ENCODE measurements around the gene IRF9.
"Not testable (repeated sequence)": the region's sequence is repeated elsewhere in the genome, so short reads cannot be mapped to it uniquely, and the experiment has no call there.

Gene IRF9

DNA sequence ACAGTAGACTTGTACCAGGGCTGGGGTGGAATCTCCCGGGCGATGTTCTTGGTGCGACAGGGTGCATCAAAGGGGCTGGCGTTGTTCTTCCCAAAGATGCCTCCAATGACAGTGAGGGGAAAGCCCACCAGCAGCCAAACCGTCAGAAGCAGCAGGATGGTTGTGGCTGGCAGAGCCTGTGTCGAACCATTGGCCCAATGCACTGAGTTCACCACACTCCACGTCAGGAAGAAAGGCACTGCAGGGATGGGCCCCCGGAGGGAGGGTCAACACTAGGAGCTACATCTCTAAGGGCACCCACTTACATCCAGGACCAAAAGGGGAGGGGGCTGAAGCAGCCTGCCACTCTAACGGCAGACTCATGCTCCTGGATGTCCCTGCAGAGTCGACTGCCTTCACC is 29.4 kb downstream of the IRF9 start:
- DNase-seq (ENCODE audit: low read depth in 1 of 2, low spot score in 1 of 2) = no peak

DNA sequence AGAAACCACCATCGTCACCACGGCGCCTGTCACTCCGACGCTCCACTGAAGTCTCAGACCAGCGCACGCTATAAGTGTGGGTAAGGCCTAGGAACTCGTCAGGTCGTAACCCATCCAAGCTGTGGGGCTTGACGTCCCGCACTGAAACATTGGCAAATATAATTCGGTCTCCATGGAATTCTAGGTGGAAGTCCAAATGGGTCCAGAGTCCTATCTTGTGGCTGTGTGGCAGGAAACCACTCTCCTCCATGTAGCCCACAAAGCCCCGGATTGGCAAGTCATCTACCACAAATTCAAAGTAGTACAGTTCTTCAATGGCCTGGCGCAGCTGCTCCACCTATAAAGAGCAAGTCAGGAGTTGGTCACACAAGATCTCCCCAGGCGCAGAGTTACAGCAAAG is 31.9 kb downstream of the IRF9 start:
- DNase-seq (ENCODE audit: low read depth in 1 of 2, low spot score in 1 of 2) = no peak

DNA sequence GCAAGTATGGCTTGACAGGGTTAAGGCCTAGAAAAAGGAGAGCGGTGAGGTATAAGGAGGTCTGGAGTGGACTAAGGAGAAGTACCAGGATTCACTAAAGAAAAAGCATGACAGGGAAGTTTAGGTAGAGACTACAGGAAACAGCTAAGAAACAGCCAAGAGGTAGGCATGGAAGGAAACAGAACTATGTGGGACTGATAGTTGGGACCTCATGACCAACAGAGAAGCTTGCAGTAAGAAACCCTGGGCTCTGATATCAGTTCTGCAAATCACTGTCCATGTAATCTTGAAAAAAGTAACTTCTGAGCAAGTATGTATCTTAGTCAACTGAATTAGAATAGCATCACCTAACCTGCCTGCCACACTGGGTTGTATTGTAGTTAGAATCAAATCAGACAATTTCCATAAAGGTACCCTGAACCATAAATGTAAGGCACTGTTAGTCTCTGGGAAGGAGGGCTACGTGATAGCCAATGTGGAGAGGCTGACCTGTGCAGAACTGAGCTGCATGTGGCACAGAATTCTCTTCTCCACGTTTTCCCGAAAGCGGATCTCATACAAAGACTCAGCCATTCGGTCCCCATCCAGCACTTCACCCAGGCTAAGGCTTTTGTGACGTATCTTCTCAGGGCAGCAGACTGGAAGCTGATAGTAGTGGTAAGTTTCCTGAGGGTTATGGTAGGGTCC is 33.3 kb downstream of the IRF9 start:
- no peak for DNase-seq (ENCODE audit: low read depth in 1 of 2, low spot score in 1 of 2)

DNA sequence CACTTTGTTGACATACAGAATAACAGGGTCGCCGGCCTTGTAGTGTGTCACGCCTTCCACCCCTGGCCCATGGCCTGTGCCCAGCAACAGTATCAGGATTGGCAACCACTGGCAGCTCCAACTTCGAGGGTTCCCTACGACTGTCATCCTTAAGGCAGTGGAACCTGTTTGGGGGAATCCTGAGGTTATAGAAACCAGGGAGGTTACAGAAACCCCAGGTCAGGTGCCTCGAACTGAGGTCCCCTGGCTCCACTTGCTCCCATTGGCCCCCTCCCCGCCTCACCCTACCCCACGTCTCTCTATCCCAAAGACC is 33.8 kb downstream of the IRF9 start:
- DNase-seq (ENCODE audit: low read depth in 1 of 2, low spot score in 1 of 2) = no peak

DNA sequence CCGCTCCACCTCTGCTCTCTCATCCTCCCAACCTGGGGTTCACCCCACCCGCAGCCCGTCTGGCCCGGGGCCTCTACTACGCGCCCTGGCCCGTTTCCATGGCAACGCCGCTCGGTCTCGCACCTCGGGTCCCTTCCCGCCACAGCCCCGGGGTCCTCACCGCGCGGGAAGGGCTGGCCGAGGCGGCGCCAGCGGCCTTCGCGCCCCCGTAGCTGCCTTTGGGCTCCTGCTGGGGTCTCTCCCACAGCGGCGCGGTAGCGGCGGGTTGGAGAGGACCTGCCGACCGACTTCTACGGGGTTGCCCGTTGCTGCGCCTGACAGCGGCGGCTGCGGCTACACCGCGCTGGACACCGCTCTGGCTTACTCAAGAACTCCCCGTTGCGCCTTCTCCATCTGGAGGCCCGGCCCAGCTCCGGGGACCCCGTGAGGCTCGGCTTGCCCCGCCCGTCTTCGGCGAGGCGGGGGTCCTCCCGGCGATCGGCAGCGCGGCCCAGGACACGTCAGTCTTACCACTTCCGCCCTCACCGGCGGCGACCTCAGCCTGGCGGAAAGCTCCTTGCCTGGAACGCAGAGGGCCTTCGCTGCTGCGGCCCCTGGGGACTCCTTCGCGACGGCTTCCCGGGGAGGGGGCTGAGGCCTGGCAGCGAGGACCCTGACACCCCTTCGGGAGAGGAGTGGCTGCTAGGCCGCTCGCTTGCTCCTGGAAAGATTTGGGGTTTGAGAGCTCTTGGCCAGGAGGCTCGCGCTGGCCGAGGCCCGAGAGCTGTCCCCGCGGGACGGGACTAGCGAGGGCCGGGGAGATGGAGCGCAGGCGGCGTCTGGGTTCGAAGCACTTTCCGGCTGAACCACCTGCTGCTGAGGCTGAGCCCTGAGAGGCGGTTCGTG is 34.4 kb downstream of the IRF9 start, which contains the start of gene TM9SF1:
Gene TM9SF1 (minus strand): TSS at position 256 of the 885 bp plus-strand sequence. CDS start 422 bp downstream, outside the sequence.
- DNase-seq (ENCODE audit: low read depth in 1 of 2, low spot score in 1 of 2) = peak; percentile 82 to 83

DNA sequence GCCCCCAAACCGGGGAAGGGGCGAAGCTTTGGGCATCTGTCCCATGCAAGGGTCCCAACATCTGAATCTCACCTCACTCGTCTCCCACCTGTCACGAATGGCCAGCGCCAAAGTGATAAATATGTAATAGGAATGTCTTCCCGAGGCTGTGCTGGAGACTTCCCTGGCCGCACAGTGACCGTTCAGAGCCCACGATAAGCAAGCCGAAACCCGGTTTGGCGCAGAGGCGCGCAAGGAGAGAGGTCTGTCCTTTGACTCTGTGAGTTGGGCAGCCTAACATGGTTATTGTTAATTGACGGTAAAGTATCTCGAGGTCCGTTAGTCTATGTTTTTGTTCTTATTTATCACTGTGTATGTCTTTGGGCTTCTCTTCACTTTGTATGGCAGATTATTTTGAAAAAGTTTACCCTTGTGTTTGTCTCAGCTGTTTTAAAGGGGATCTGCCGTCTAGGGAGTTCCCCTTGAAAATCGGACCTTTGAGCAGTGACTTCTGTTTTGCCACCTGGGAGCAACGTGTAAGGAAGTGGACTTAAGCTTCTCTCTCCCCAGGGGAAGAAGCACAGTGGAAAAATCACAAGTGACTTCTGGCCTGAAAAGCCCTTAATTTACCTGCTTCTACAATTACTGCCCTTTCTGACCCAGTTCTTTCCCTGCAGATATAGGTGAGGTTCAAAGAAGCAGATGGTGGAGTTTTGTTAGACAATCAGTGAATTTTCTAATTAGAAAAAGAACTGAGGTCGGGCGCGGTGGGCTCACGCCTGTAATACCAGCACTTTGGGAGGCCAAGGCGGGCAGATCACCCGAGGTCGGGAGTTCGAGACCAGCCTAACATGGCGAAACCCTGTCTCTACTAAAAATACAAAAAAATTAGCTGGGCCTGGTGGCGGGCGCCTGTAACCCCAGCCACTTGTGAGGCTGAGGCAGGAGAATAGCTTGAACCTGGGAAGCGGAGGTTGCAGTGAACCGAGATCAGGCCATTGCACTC is 35.3 kb downstream of the IRF9 start:
- DNase-seq (ENCODE audit: low read depth in 1 of 2, low spot score in 1 of 2) = no peak

DNA sequence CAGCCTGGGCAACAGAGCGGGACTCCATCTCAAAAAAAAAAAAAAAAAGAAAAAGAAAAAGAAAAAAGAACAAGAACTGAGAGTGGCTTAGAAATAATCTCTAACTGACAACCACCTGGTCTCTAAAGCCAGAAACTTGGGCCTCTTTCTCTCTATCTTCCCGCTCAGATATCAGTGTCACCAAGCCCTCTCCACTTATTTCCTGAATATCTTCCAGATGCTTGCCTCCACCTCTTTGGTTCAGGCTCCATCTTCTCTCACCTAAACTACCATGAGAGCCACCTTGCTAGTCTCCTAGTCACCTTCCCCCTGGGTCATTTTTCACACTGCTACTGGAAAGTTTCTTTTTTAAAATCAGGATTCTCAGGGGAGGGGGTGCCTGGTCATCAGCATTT is 36.0 kb downstream of the IRF9 start:
- no peak for DNase-seq (ENCODE audit: low read depth in 1 of 2, low spot score in 1 of 2)

DNA sequence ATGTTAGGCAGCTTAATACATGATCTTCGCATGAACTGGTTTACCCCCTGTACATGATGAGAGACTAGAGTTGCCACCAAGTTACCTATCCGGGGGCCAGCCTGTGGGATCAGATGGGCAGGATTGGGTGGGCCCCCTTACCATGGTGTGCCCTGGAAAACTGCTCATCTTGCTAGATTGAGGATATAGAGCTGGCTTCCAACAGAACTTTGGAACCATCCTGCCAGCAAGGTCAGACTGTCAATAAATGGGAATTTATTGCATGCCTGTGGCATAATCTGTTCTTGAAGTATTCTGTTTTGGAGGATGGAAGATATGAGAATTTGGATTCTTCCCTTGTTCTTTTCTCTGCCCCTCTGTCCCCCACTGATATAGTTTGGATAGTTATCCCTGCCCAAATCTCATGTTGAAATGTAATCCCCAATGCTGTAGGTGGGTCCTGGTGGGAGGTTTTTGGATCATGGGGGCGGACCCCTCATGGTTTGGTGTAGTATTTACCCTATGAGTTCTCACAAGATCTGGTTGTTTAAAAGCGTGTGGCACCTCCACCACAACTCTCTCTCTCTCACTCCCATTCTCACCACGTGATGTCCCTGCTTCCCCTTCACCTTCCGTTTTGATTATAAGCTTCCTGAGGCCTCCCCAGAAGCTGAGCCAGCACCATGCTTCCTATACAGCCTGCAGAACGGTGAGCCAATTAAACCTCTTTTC is 37.9 kb downstream of the IRF9 start:
- no peak for DNase-seq (ENCODE audit: low read depth in 1 of 2, low spot score in 1 of 2)

DNA sequence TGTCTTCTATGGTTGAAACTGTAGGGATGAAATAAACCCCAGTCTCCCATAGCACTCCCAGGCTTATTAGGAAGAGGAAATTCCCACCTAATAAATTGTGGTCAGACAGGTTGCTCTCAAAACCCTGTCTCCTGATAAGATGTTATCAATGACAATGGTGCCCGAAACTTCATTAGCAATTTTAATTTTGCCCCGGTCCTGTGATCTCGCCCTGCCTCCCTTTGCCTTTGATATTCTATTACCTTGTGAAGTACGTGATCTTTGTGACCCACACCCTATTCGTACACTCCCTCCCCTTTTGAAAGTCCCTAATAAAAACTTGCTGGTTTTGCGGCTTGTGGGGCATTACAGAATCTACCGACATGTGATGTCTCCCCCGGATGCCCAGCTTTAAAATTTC is 41.5 kb downstream of the IRF9 start:
- not testable (repeated sequence) for DNase-seq (ENCODE audit: low read depth in 1 of 2, low spot score in 1 of 2)

DNA sequence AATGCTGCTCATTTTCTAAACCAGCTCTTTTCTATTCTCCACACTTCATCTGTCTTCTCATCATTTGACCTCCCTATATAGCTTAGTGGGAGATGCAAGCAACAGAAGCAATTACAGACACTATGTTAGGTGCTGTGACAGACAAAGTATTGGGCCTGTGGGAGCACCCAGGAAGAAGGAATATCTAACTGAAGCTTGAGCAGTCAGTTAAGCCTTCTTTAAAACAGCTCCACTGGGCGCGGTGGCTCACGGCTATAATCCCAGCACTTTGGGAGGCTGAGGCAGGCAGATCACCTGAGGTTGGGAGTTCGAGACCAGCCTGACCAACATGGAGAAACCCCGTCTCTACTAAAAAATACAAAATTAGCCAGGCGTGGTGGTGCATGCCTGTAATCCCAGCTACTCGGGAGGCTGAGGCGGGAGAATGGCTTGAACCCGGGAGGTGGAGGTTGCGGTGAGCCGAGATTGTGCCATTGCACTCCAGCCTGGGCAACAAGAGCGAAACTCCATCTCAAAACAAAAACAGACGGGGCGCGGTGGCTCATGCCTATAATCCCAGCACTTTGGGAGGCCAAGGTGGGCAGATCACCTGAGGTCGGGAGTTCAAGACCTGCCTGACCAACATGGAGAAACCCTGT is 42.3 kb downstream of the IRF9 start:
- not testable (repeated sequence) for DNase-seq (ENCODE audit: low read depth in 1 of 2, low spot score in 1 of 2)

DNA sequence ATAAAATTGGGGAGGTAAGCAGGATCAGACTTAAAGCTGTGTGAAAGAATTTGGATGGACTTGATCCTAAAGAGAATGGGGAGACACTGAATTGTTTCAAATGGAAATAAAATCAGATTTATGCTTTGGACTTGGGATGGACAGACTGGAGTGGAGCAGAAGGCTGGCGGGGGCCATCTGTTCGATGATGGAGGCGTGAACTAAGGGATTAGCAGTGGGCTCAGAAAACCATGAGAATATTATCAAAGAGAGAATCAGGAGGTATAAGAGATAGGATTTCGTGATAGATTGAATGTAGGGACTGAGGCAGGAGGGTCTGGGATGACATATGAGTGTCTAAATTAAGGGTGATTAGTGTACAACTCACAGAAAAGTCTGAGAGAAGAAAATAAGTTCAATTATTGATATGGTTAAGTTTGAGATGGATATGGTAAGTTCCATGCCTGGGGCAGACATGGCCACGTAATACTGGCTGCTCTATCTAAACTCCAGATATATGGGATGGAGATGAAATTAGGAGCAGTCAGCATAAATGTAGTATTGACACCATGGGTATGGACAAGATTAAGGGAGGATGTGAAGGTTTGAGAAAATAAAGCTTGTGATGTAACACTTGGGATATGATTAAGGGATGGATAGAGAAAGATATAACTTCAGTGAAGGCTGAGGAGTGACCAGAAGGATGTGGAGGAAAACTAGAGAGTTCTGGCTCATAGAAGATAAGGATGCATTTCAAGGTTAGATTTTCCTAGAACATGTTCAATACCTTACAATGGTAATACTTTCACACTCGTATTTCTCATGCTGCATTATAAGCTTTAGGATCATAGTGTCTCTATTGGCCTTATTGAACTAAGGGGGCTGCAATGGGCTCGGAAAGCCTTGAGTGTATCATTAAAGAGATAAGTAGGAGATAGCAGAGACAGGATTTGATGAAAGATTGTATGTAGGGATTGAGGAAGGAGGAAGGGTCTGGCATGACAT is 43.4 kb downstream of the IRF9 start:
- no peak for DNase-seq (ENCODE audit: low read depth in 1 of 2, low spot score in 1 of 2)

DNA sequence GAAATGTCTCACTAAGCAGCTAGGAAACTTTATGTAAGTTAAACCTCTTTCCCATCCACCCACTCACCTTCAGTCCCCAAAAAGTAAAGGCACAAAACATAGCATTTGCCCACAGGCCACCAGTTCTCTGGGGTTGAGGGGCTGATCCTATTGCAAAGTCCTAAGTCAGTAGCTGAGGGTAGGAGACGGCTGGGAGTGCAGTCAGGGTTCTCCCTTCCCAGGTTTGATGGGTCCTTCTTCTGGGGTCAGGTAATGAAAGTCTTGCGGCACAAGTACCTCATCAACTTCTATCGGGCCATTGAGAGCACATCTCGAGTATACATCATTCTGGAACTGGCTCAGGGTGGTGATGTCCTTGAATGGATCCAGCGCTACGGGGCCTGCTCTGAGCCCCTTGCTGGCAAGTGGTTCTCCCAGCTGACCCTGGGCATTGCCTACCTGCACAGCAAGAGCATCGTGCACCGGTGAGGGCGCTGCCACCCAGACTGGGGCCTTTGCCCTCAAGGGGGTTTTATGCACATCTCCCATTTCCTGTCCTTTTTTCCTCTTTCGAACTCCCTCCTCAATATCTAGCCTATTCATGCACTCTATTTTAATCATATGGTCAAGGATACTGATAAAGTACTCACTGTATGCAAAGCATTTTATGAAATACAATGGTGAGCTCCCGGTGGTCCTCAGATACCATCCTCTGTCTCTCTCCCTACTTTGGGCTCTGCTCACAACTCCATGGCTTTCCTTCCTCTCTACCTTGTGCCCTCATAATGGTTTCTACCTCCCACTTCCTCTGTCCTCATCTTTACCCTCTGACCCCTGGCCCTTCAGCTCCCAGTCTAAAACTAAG is 45.4 kb downstream of the IRF9 start:
- DNase-seq (ENCODE audit: low read depth in 1 of 2, low spot score in 1 of 2) = no peak

DNA sequence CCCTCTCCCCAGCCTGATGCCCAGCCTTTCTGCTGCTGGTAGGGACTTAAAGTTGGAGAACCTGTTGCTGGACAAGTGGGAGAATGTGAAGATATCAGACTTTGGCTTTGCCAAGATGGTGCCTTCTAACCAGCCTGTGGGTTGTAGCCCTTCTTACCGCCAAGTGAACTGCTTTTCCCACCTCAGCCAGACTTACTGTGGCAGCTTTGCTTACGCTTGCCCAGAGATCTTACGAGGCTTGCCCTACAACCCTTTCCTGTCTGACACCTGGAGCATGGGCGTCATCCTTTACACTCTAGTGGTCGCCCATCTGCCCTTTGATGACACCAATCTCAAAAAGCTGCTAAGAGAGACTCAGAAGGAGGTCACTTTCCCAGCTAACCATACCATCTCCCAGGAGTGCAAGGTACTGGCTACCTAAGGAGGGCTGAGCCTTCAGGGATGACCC is 46.1 kb downstream of the IRF9 start:
- DNase-seq (ENCODE audit: low read depth in 1 of 2, low spot score in 1 of 2) = no peak

DNA sequence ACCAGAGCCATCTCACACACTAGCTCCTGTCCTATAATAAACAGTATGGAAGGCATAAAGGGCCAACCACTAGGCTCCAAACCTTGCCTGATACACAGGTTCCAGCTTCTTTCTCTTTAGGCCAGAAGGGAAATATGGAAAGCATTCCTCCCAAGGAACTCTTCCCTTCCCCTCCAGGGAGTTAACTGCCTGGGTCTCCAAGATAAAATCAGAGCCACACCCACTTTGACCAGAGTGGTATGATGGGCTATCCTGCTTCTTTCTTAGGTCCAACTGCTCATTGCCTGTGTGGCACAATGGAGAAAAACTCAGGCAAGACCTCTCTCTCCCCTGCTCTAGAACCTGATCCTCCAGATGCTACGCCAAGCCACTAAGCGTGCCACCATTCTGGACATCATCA is 46.6 kb downstream of the IRF9 start:
- no peak for DNase-seq (ENCODE audit: low read depth in 1 of 2, low spot score in 1 of 2)

DNA sequence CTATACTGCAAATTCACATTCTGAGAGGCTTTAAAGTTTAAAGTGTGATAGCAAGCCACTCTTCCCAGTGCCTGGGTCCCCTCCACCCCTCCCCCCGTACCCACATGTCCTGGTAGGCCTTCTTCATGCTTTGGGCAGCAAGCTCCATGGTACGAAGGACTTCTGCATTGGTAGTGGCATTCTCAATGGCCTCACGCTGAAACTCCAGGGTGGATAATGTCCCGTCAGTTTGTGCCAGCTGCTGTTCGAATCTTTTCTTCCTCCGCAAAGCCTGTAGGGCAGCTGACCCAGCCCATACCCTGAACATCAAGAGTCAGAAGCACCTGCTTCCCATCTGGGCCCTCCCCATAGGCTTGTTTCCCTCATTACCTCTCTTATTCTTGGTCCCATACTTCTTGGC is 50.2 kb downstream of the IRF9 start:
- DNase-seq (ENCODE audit: low read depth in 1 of 2, low spot score in 1 of 2) = no peak

DNA sequence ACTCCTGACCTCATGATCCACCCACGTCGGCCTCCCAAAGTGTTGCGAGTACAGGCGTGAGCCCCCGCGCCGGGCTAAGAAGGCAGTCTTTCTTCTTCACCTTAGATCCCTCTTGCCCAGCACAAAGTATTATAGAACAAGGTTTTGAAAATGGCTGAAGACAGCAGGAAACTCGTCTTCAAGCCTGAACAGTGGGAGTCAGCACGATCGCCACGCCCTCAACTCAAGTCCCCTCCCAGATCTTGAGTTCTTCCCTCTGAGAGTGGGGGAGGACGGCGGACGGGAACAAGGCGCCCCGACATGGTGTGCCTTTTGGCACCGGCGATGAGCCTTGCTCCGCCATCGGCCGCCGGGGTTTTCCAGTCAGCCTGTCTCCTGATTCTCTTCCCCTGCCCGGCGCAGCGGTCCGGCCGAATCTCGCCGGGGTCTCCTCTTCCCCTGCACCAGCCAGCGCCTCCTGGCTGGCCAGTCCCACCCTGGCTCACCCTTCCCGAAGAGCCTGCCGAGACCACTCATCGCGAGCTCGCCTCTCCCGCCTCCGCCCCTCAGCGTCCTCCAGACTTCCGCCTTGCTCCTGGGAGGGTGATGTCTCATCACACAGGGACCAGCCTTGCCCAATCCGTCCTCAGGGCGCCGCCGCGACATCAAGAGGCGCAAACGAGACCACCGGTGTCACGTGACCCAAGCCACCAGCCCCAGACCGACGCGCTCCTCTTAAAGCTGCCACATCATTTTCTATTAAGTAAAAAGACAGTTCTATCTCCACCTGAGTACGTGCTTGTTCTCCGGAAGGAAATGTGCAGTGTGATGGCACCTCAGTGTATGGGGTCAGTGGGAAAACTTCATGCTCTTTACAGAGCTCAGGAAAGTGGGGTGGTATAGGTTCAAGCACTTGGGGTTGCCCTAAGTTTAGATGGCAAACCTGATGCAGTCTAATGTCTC is 52.1 kb downstream of the IRF9 start, which contains the start of gene CHMP4A:
Gene CHMP4A (minus strand): TSS at position 565 of the 942 bp plus-strand sequence. CDS start 49 bp downstream, at position 516.
- DNase-seq (ENCODE audit: low read depth in 1 of 2, low spot score in 1 of 2) = peak; percentile 84 to 96

Data from activated CD4-positive, alpha-beta T cell treated with anti-CD3 and anti-CD28 coated beads, Interleukin-2, amount 50 U/mL, for 24 hours (primary cell).